GM12891 (cell line): ENCODE measurements around the gene CADM1.

Experiments
- POLR2A ChIP-seq: IDR thresholded peaks from 2 replicates; pipeline ENCODE4 v1.6.1; 2011; ENCODE audit warnings: low read depth, low read length, control low read depth
- POLR2AphosphoS5 ChIP-seq: IDR thresholded peaks from 2 replicates; pipeline ENCODE4 v1.6.1; 2011; ENCODE audit warnings: low read depth, low read length, control low read depth
- TAF1 ChIP-seq: IDR thresholded peaks from 2 replicates; pipeline ENCODE4 v1.6.1; 2011; ENCODE audit warnings: low read depth, low read length, control low read depth

- no peak for TF ChIP-seq TAF1
- TF ChIP-seq POLR2A, result no peak
- no peak for TF ChIP-seq POLR2AphosphoS5
Observed at GRCh38 chr11:115501893-115502589, 2.2 kb downstream of the CADM1 start.
